Muscle of back (tissue), 11 donors: ENCODE results near the gene LRRC14B. TPM values are rescaled to one million over a fixed set of nuclear protein-coding genes. Genes with fewer than 3 reads are reported as not detected.
"Not testable (repeated sequence)": the region's sequence is repeated elsewhere in the genome, so short reads cannot be mapped to it uniquely, and the experiment has no call there.

Experiments used
- DNase-seq, 3 donors: peaks; one replicate each; pipeline versions ENCODE4 v3.0.0 to v3.0.0-alpha.2; 2013
- polyA plus RNA-seq, 10 donors: library from polyadenylated mRNA; unstranded; fragments of 120-200 nt; gene quantifications; one replicate each; pipeline ENCODE4 v1.2.1, GENCODE V29; 2013; ENCODE audit not compliant: insufficient read length in 10 of 10

LRRC14B gene
- polyA plus RNA-seq, 10 donors = 18.5 to 34.3 (median 25.7) TPM

- no peak for DNase-seq
Observed at GRCh38 chr5:158807-159447, 32.4 kb upstream of the LRRC14B start.

GRCh38 chr5:159448-160172 lies 31.7 kb upstream of the LRRC14B start:
- DNase-seq = peak in 1 of 3 donors; percentile 56

- DNase-seq = no peak
Observed at GRCh38 chr5:160173-160510, 31.2 kb upstream of the LRRC14B start.

- no peak for DNase-seq
Observed at GRCh38 chr5:160921-161802, 30.1 kb upstream of the LRRC14B start.

- no peak for DNase-seq
Observed at GRCh38 chr5:161803-162110, 29.5 kb upstream of the LRRC14B start.

GRCh38 chr5:162190-162564 lies 29.1 kb upstream of the LRRC14B start:
- DNase-seq = no peak

- DNase-seq = no peak
Observed at GRCh38 chr5:162565-163337, 28.5 kb upstream of the LRRC14B start.

GRCh38 chr5:163338-163620 lies 28.0 kb upstream of the LRRC14B start:
- DNase-seq = no peak

GRCh38 chr5:163841-164240 lies 27.5 kb upstream of the LRRC14B start:
- no peak for DNase-seq

- no peak for DNase-seq
Observed at GRCh38 chr5:164244-164643, 27.1 kb upstream of the LRRC14B start.

- DNase-seq = not testable (repeated sequence)
Observed at GRCh38 chr5:164783-165182, 26.5 kb upstream of the LRRC14B start.

GRCh38 chr5:166441-167372 lies 24.6 kb upstream of the LRRC14B start:
- DNase-seq = no peak

- no peak for DNase-seq
Observed at GRCh38 chr5:167511-167910, 23.8 kb upstream of the LRRC14B start.

- peak; percentile 36 to 83 (median 62) for DNase-seq
Observed at GRCh38 chr5:167982-168660, 23.2 kb upstream of the LRRC14B start.

GRCh38 chr5:169071-169727 lies 22.1 kb upstream of the LRRC14B start:
- DNase-seq = peak in 1 of 3 donors; percentile 48

- no peak for DNase-seq
Observed at GRCh38 chr5:169728-170094, 21.6 kb upstream of the LRRC14B start.

GRCh38 chr5:170971-171800 lies 20.1 kb upstream of the LRRC14B start:
- peak in 1 of 3 donors; percentile 32 for DNase-seq

GRCh38 chr5:171801-172331 lies 19.4 kb upstream of the LRRC14B start:
- DNase-seq = no peak

- DNase-seq = no peak
Observed at GRCh38 chr5:172421-172820, 18.9 kb upstream of the LRRC14B start.
